HCT116 (cell line): ENCODE measurements around the gene TBC1D22B. TPM values are rescaled to one million over a fixed set of nuclear protein-coding genes. Genes with fewer than 3 reads are reported as not detected.
A peak's percentile ranks its signal among the peaks of the same experiment; 100 is the strongest.

Experiments
- ATAC-seq: fragments of 200-7000 bp; cut with Tn5 transposase; 2 replicates; pipeline ENCODE4 v1.9.1; 2020; ENCODE audit warnings: mild to moderate bottlenecking, moderate library complexity
- BruUV-seq: library from RNA; stranded (reverse); fragments of 400-500 nt; replicated peaks from 2 replicates; lab custom pipeline; 2021; lab: Mats Ljungman, UMichigan
- CTCF ChIA-PET: fragments of 300-600 bp; sonication (Branson Sonifier 250); formaldehyde crosslinking; loops from one replicate; lab custom pipeline; 2021; ENCODE audit warnings: antibody characterized with exemption; lab: Charles Lee
- POLR2A ChIA-PET: fragments of 300-600, 350-600 bp; sonication (Branson Sonifier 250); formaldehyde crosslinking; loops from one replicate; lab custom pipeline; 2021; ENCODE audit warnings: antibody characterized with exemption; lab: Charles Lee
- RAD21 ChIA-PET, 2 experiments: fragments of 300-600 bp; sonication (Branson Sonifier 250); formaldehyde crosslinking; loops; one replicate each; lab custom pipeline; 2023; ENCODE audit warnings: low total read pairs in 2 of 2; ENCODE audit not compliant: uncharacterized antibody in 2 of 2, unreplicated experiment in 2 of 2, low non-redundant PET in 1 of 2; lab: Charles Lee
- DNase-seq: peaks from one replicate; pipeline ENCODE4 v3.0.0-alpha.2; 2010; ENCODE audit warnings: low read depth, low spot score
- H2AFZ ChIP-seq: fragments of 200-600 bp; shearing (Covaris generic), sonication (generic); 2 replicates; pipeline ENCODE4 v1.6.1; 2017; ENCODE audit warnings: low read depth, mixed run types, mixed read lengths, antibody characterized with exemption, low read length; ENCODE audit not compliant: poor library complexity, severe bottlenecking
- H3K27ac ChIP-seq: 2 replicates; pipeline ENCODE4 v1.5.1; 2012; ENCODE audit warnings: low read depth, low read length
- H3K27me3 ChIP-seq: fragments of 200-600 bp; sonication (generic); 2 replicates; pipeline ENCODE4 v1.6.1; 2016; ENCODE audit warnings: mixed run types, low read length, mixed read lengths; ENCODE audit not compliant: insufficient read depth
- H3K36me3 ChIP-seq, 2 experiments: fragments of 200-500 bp in 1 of 2; fragments of 200-600 bp in 1 of 2; sonication (Bioruptor generic) in 1 of 2; sonication (generic) in 1 of 2; 2 replicates each; pipeline versions ENCODE4 v1.5.1 to v1.6.1; 2014 to 2016; ENCODE audit warnings: low read length in 2 of 2, inconsistent platforms in 1 of 2, mixed read lengths in 1 of 2, mixed run types in 1 of 2; ENCODE audit not compliant: insufficient read depth in 2 of 2, control insufficient read depth in 1 of 2
- H3K4me1 ChIP-seq, 2 experiments: fragments of 200-600 bp in 1 of 2; sonication (generic) in 1 of 2; 2 replicates each; pipeline versions ENCODE4 v1.5.1 to v1.6.1; 2012 to 2017; ENCODE audit warnings: low read length in 2 of 2, inconsistent platforms in 1 of 2, mild to moderate bottlenecking in 1 of 2, mixed read lengths in 1 of 2, mixed run types in 1 of 2, moderate library complexity in 1 of 2; ENCODE audit not compliant: insufficient read depth in 2 of 2, control insufficient read depth in 1 of 2
- H3K4me2 ChIP-seq: fragments of 200-600 bp; sonication (generic); 2 replicates; pipeline ENCODE4 v1.6.1; 2017; ENCODE audit warnings: mixed run types, low read length, mixed read lengths
- H3K4me3 ChIP-seq, 2 experiments: fragments of 200-600 bp in 1 of 2; sonication (generic) in 1 of 2; replicated peaks in 1 of 2; 2 replicates each; pipeline ENCODE4 v1.5.1; 2011 to 2016; ENCODE audit warnings: low read length in 2 of 2, control low read depth in 1 of 2, low read depth in 1 of 2, mild to moderate bottlenecking in 1 of 2, mixed read lengths in 1 of 2, mixed run types in 1 of 2
- H3K79me2 ChIP-seq: fragments of 200-600 bp; sonication (generic); 2 replicates; pipeline ENCODE4 v1.6.1; 2017; ENCODE audit warnings: mild to moderate bottlenecking, mixed run types, low read length, moderate library complexity, mixed read lengths; ENCODE audit not compliant: insufficient read depth
- H3K9ac ChIP-seq: fragments of 200-600 bp; sonication (generic); 2 replicates; pipeline ENCODE4 v1.6.1; 2016; ENCODE audit warnings: low read length, mixed read lengths
- H3K9me2 ChIP-seq: fragments of 200-600 bp; sonication (generic), shearing (Covaris generic); 2 replicates; pipeline ENCODE4 v1.6.1; 2017; ENCODE audit warnings: mixed run types, mild to moderate bottlenecking, moderate library complexity; ENCODE audit not compliant: insufficient read depth
- H3K9me3 ChIP-seq, 2 experiments: fragments of 200-500 bp in 1 of 2; fragments of 200-600 bp in 1 of 2; sonication (Bioruptor generic) in 1 of 2; sonication (generic) in 1 of 2; 2 replicates each; pipeline ENCODE4 v1.6.1; 2014 to 2017; ENCODE audit warnings: low read length in 2 of 2, mixed read lengths in 2 of 2, inconsistent platforms in 1 of 2, low read depth in 1 of 2, mild to moderate bottlenecking in 1 of 2, mixed run types in 1 of 2, moderate library complexity in 1 of 2; ENCODE audit not compliant: control insufficient read depth in 1 of 2, insufficient read depth in 1 of 2
- H4K20me1 ChIP-seq: fragments of 200-600 bp; sonication (generic), shearing (Covaris generic); 2 replicates; pipeline ENCODE4 v1.6.1; 2017; ENCODE audit warnings: mixed run types, mild to moderate bottlenecking, moderate library complexity; ENCODE audit not compliant: insufficient read depth
- EZH2phosphoT487 ChIP-seq: fragments of 200-600 bp; IDR thresholded peaks from 2 replicates; pipeline ENCODE4 v1.6.1; 2018; ENCODE audit warnings: antibody characterized with exemption, borderline replicate concordance
- RAD21 ChIP-seq: IDR thresholded peaks from 2 replicates; pipeline ENCODE4 v1.6.1; 2012; ENCODE audit warnings: low read depth, mild to moderate bottlenecking
- SIN3A ChIP-seq: IDR thresholded peaks from 2 replicates; pipeline ENCODE4 v1.6.1; 2012; ENCODE audit warnings: low read depth
- ZFX ChIP-seq: fragments of 450-650 bp; IDR thresholded peaks from 2 replicates; pipeline ENCODE4 v1.6.1; 2017
- ZNF274 ChIP-seq: fragments of 200-500 bp; sonication (Bioruptor generic); IDR thresholded peaks from 2 replicates; pipeline ENCODE4 v1.6.1; 2014; ENCODE audit warnings: mild to moderate bottlenecking, low read depth, low read length, inconsistent platforms
- intact Hi-C: fragments of 100-400 bp; cut with micrococcal nuclease; formaldehyde crosslinking; loops from 2 replicates; pipeline ENCODE4 v1.10.0; 2022
- total RNA-seq: library from RNA; stranded (reverse); gene quantifications from one replicate; pipeline ENCODE4 v1.2.1, GENCODE V29; 2021; ENCODE audit not compliant: unreplicated experiment
- TF ChIP-seq, protein P1 (sequence below), 3 experiments: fragments of 200-600 bp in 1 of 3; sonication (generic) in 1 of 3; IDR thresholded peaks in 2 of 3; conservative IDR thresholded peaks in 1 of 3; 2 replicates each; pipeline ENCODE4 v1.5.1; 2012 to 2017; ENCODE audit warnings: low read depth in 2 of 3, low read length in 2 of 3, antibody characterized with exemption in 1 of 3, borderline replicate concordance in 1 of 3, control low read depth in 1 of 3, mild to moderate bottlenecking in 1 of 3, mixed read lengths in 1 of 3, mixed run types in 1 of 3, moderate library complexity in 1 of 3; ENCODE audit not compliant: insufficient read depth in 1 of 3
- TF ChIP-seq, protein P2 (sequence below): IDR thresholded peaks from 2 replicates; pipeline ENCODE4 v1.6.1; 2012

TBC1D22B gene
- total RNA-seq, 1 experiment from 2014 or later, result 9.1 TPM

DNA sequence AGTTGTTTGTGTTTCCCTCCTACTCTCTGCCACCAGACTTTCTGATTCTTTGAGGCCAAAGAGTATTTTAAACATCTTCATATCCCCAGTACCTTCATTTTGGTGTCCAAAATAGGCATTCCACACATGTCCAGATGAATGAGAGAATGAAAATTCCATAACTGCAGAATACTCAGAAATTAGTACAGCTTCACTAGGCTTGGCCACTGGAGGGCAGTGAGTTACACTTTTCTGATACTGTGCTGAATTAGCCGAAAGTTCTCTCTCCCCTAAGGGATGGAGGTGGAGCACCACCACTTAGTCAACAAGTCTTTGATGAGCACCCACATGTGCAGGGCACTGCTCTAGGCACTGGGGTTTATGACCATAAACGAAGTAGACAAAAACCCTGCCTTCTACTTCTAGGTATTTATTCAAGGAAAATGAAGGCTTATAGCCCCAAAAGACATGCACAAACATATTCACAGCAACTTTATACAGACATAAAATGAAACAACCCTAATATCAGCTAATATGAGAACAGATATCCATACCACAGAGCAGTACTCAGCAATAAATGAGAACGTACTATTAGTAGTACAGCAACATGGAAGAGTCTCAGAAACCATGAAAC lies 46.4 kb downstream of the TBC1D22B start:
- ChIA-PET CTCF (interaction anchor here (1.8 kb wide), 1 partner anchor 22 kb away, joined by 7 read pairs; no protein-coding TSS in a partner anchor), POLR2A (no interaction called here), RAD21 (no interaction called here)
- H3K4me3 ChIP-seq, result no peak overlapping the region
- H3K9ac ChIP-seq, result no peak overlapping the region
- H3K79me2 ChIP-seq, result no peaks in the 10 kb centered on the region
- H3K27ac ChIP-seq, result no peak overlapping the region
- no peaks in the 10 kb centered on the region for H3K9me2 ChIP-seq
- H3K27me3 ChIP-seq, result no peaks in the 10 kb centered on the region
- H3K36me3 ChIP-seq, result peaks cover 5 to 8% of the 10 kb centered on the region in 2 experiments; a peak in 2 of 4 replicates
- peak; percentile 10 for DNase-seq
- intact Hi-C loops, result no loop called here
- no peaks in the 10 kb centered on the region for H4K20me1 ChIP-seq
- H2AFZ ChIP-seq, result no peak overlapping the region
- peak; percentile 95 for ATAC-seq
- no peaks in the 10 kb centered on the region for H3K4me1 ChIP-seq
- H3K4me2 ChIP-seq, result no peak overlapping the region
- TF ChIP-seq, protein P1, sequence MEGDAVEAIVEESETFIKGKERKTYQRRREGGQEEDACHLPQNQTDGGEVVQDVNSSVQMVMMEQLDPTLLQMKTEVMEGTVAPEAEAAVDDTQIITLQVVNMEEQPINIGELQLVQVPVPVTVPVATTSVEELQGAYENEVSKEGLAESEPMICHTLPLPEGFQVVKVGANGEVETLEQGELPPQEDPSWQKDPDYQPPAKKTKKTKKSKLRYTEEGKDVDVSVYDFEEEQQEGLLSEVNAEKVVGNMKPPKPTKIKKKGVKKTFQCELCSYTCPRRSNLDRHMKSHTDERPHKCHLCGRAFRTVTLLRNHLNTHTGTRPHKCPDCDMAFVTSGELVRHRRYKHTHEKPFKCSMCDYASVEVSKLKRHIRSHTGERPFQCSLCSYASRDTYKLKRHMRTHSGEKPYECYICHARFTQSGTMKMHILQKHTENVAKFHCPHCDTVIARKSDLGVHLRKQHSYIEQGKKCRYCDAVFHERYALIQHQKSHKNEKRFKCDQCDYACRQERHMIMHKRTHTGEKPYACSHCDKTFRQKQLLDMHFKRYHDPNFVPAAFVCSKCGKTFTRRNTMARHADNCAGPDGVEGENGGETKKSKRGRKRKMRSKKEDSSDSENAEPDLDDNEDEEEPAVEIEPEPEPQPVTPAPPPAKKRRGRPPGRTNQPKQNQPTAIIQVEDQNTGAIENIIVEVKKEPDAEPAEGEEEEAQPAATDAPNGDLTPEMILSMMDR (IDR thresholded peaks at IDR 0.05 in 2 of 3, conservative IDR thresholded peaks at IDR 0.05 in 1 of 3; ENCODE audit: borderline replicate concordance in 1 of 3, insufficient read depth in 1 of 3, low read depth in 2 of 3, low read length in 2 of 3), result peak; percentile 36 to 69 (median 60); a peak in 5 of 6 replicates
- TF ChIP-seq ZNF274, result no peak
- TF ChIP-seq SIN3A, result no peak
- no peak for TF ChIP-seq EZH2phosphoT487
- TF ChIP-seq RAD21, result peak; percentile 48
- TF ChIP-seq ZFX, result no peak
- TF ChIP-seq, protein P2, sequence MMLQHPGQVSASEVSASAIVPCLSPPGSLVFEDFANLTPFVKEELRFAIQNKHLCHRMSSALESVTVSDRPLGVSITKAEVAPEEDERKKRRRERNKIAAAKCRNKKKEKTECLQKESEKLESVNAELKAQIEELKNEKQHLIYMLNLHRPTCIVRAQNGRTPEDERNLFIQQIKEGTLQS, result no peak
- no peaks in the 10 kb centered on the region for H3K9me3 ChIP-seq
- BruUV-seq, result no TSS peak
